Right ventricle myocardium superior (tissue), 1 donor: ENCODE data around the gene RNF169. TPM values are rescaled to one million over a fixed set of nuclear protein-coding genes. Genes with fewer than 3 reads are reported as not detected.
A peak's percentile ranks its signal among the peaks of the same experiment; 100 is the strongest.
"Not testable (repeated sequence)": the region's sequence is repeated elsewhere in the genome, so short reads cannot be mapped to it uniquely, and the experiment has no call there.

Experiments
- ATAC-seq: fragments of 200-7000 bp; cut with Tn5 transposase; one replicate; pipeline ENCODE4 v1.9.1; 2020; ENCODE audit warnings: mild to moderate bottlenecking; ENCODE audit not compliant: poor library complexity
- DNase-seq: peaks from one replicate; pipeline ENCODE4 v3.0.0-alpha.2; 2020
- intact Hi-C: fragments of 100-400 bp; cut with DNase I; formaldehyde crosslinking; loops from one replicate; pipeline ENCODE4 v1.11.2; 2022
- total RNA-seq: library from RNA; stranded (reverse); fragmentation: NEBNext Ultra II Directional; extraction: Animal tissue kit (Norgen Biotek cat#: 25700); gene quantifications from one replicate; pipeline ENCODE4 v1.2.1, GENCODE V29; 2021
- donor health status: DM: no; HTN: yes; CAD: no; lungs with severe emphysema.

Gene RNF169
- total RNA-seq, 1 donor from 2014 or later = 10.2 TPM

GRCh38 chr11:74725701-74726100 lies 22.9 kb upstream of the RNF169 start:
- ATAC-seq (no peak), DNase-seq (no peak)
- intact Hi-C loops = no loop called here

GRCh38 chr11:74726547-74727182 lies 22.0 kb upstream of the RNF169 start:
- intact Hi-C loops = no loop called here
- peak; percentile 80 for DNase-seq
- ATAC-seq = peak; percentile 92

- intact Hi-C loops = no loop called here
- DNase-seq (no peak), ATAC-seq (no peak)
These were observed 19.3 kb upstream of the RNF169 start for GRCh38 chr11:74729397-74729796.

- DNase-seq (no peak), ATAC-seq (no peak)
- intact Hi-C loops = loop anchor here (10.0 kb wide), 1 partner anchor 96 kb away; no protein-coding TSS in a partner anchor
These were observed 17.9 kb upstream of the RNF169 start for GRCh38 chr11:74730571-74731260.

- ATAC-seq (peak; percentile 65), DNase-seq (peak; percentile 66)
- intact Hi-C loops = loop anchor here (10.0 kb wide), 1 partner anchor 97 kb away; no protein-coding TSS in a partner anchor
These were observed 17.2 kb upstream of the RNF169 start, which contains the start of gene CHRDL2 for GRCh38 chr11:74731301-74732094. Gene CHRDL2 (minus strand): TSS chr11:74731426. CDS start chr11:74730888, 538 bp downstream.

- no peak for DNase-seq
- no peak for ATAC-seq
- intact Hi-C loops = loop anchor here (10.0 kb wide), 1 partner anchor 100 kb away; no protein-coding TSS in a partner anchor
These were observed 14.1 kb upstream of the RNF169 start for GRCh38 chr11:74734559-74734925.

GRCh38 chr11:74735365-74735928 lies 13.2 kb upstream of the RNF169 start:
- no peak for ATAC-seq
- intact Hi-C loops = loop anchor here (10.0 kb wide), 1 partner anchor 101 kb away; no protein-coding TSS in a partner anchor
- no peak for DNase-seq

GRCh38 chr11:74736031-74736430 lies 12.6 kb upstream of the RNF169 start:
- intact Hi-C loops = loop anchor here (10.0 kb wide), 1 partner anchor 101 kb away; no protein-coding TSS in a partner anchor
- no peak for ATAC-seq

GRCh38 chr11:74739546-74740270 lies 8.9 kb upstream of the RNF169 start:
- ATAC-seq (peak; percentile 94), DNase-seq (peak; percentile 58)
- intact Hi-C loops = loop anchor here (10.0 kb wide), 1 partner anchor 105 kb away; no protein-coding TSS in a partner anchor

More at GRCh38 chr11:74736031-74736430, 12.6 kb upstream of the RNF169 start:
- no peak for DNase-seq

GRCh38 chr11:74742070-74742469 lies 6.6 kb upstream of the RNF169 start:
- no peak for DNase-seq
- intact Hi-C loops = no loop called here
- no peak for ATAC-seq

GRCh38 chr11:74743640-74744039 lies 5.0 kb upstream of the RNF169 start:
- intact Hi-C loops = no loop called here
- DNase-seq (no peak), ATAC-seq (no peak)

GRCh38 chr11:74744277-74744676 lies 4.4 kb upstream of the RNF169 start:
- DNase-seq (no peak), ATAC-seq (no peak)
- intact Hi-C loops = no loop called here

GRCh38 chr11:74746868-74747267 lies 1.8 kb upstream of the RNF169 start:
- no peak for ATAC-seq
- intact Hi-C loops = no loop called here
- DNase-seq = no peak

- intact Hi-C loops = no loop called here
- DNase-seq = peak; percentile 73
- ATAC-seq = peak; percentile 49
These were observed 697 bp downstream of the RNF169 start for GRCh38 chr11:74749127-74749964.

GRCh38 chr11:74749965-74750296 lies 1.3 kb downstream of the RNF169 start:
- no peak for DNase-seq
- ATAC-seq = no peak
- intact Hi-C loops = no loop called here

GRCh38 chr11:74750598-74750997 lies 1.9 kb downstream of the RNF169 start:
- ATAC-seq, DNase-seq, intact Hi-C loops: not testable (repeated sequence)

GRCh38 chr11:74751303-74751702 lies 2.7 kb downstream of the RNF169 start:
- intact Hi-C loops = no loop called here
- no peak for ATAC-seq
- DNase-seq = no peak
